ENCODE results near the gene ATP6V1G2. TPM values are rescaled to one million over a fixed set of nuclear protein-coding genes. Genes with fewer than 3 reads are reported as not detected.
"Not testable (repeated sequence)": the region's sequence is repeated elsewhere in the genome, so short reads cannot be mapped to it uniquely, and the experiment has no call there.

The ATP6V1G2 gene
- total RNA-seq, 1 donor from 2014 or later, result not detected

DNA sequence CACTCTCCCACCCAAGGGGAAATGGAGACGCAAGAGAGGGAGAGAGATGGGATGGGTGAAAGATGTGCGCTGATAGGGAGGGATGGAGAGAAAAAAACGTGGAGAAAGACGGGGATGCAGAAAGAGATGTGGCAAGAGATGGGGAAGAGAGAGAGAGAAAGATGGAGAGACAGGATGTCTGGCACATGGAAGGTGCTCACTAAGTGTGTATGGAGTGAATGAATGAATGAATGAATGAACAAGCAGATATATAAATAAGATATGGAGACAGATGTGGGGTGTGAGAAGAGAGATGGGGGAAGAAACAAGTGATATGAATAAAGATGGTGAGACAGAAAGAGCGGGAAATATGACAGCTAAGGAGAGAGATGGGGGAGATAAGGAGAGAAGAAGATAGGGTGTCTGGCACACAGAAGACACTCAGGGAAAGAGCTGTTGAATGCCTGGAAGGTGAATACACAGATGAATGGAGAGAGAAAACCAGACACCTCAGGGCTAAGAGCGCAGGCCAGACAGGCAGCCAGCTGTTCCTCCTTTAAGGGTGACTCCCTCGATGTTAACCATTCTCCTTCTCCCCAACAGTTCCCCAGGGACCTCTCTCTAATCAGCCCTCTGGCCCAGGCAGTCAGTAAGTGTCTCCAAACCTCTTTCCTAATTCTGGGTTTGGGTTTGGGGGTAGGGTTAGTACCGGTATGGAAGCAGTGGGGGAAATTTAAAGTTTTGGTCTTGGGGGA, 29.7 kb upstream of the ATP6V1G2 start:
- no peak for ATAC-seq

GRCh38 chr6:31575335-31575901, 29.0 kb upstream of the ATP6V1G2 start, which contains the start of gene TNF:
TSS of gene TNF (plus strand) at chr6:31575565. CDS start at chr6:31575742, 177 bp downstream.
- ATAC-seq, result peak; percentile 23

DNA sequence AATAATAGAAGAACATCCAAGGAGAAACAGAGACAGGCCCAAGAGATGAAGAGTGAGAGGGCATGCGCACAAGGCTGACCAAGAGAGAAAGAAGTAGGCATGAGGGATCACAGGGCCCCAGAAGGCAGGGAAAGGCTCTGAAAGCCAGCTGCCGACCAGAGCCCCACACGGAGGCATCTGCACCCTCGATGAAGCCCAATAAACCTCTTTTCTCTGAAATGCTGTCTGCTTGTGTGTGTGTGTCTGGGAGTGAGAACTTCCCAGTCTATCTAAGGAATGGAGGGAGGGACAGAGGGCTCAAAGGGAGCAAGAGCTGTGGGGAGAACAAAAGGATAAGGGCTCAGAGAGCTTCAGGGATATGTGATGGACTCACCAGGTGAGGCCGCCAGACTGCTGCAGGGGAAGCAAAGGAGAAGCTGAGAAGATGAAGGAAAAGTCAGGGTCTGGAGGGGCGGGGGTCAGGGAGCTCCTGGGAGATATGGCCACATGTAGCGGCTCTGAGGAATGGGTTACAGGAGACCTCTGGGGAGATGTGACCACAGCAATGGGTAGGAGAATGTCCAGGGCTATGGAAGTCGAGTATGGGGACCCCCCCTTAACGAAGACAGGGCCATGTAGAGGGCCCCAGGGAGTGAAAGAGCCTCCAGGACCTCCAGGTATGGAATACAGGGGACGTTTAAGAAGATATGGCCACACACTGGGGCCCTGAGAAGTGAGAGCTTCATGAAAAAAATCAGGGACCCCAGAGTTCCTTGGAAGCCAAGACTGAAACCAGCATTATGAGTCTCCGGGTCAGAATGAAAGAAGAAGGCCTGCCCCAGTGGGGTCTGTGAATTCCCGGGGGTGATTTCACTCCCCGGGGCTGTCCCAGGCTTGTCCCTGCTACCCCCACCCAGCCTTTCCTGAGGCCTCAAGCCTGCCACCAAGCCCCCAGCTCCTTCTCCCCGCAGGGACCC, 28.0 kb upstream of the ATP6V1G2 start:
- no peak for ATAC-seq

- no peak for ATAC-seq
These were observed 27.1 kb upstream of the ATP6V1G2 start for GRCh38 chr6:31573239-31574105.

GRCh38 chr6:31572041-31572911, 25.9 kb upstream of the ATP6V1G2 start, which contains the start of gene LTA:
TSS of gene LTA (plus strand) at chr6:31572289. CDS start at chr6:31572743, 454 bp downstream.
- peak; percentile 33 for ATAC-seq

- no peak for ATAC-seq
These were observed 23.6 kb upstream of the ATP6V1G2 start for GRCh38 chr6:31569861-31570536.

DNA sequence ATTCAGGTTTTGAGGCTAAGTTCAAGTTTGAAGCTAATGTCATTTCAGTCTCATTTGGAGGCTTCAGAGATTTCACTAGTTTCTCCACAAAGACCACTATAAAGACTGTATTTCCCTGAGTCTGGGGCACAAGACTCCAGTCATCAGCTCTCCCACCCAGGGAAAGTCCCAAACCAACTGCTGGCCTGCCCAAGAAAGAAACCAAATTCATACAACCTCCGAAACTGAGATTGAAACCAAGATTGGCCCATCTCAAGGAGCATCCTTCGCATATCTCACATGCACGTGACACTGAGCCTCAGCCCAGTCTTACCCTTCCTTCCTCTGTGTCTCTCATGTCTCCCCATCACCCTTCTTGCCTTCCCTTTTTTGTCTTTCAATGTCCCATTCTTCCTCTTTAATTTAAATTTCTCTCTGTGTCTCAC, 22.1 kb upstream of the ATP6V1G2 start:
- peak; percentile 31 for ATAC-seq

- ATAC-seq, result no peak
These were observed 21.3 kb upstream of the ATP6V1G2 start for GRCh38 chr6:31567531-31568370.

DNA sequence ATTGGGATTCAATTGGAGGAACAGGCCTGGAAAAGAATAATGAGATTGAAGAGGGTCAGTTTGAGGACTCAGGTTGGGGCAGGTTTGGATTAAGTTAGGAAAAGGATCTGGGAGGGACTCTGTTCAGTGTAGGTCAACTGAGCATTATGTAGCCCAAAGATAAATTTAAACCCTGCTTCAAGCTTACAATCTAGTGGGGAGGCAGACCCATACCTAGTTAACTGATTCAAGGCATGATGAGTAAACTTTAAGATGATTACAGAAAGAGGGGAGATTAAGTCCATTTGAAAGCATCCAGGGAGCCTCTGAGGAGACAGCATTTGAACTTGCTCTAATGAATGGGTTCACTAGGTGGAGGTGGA, 14.3 kb upstream of the ATP6V1G2 start:
- ATAC-seq, result no peak

DNA sequence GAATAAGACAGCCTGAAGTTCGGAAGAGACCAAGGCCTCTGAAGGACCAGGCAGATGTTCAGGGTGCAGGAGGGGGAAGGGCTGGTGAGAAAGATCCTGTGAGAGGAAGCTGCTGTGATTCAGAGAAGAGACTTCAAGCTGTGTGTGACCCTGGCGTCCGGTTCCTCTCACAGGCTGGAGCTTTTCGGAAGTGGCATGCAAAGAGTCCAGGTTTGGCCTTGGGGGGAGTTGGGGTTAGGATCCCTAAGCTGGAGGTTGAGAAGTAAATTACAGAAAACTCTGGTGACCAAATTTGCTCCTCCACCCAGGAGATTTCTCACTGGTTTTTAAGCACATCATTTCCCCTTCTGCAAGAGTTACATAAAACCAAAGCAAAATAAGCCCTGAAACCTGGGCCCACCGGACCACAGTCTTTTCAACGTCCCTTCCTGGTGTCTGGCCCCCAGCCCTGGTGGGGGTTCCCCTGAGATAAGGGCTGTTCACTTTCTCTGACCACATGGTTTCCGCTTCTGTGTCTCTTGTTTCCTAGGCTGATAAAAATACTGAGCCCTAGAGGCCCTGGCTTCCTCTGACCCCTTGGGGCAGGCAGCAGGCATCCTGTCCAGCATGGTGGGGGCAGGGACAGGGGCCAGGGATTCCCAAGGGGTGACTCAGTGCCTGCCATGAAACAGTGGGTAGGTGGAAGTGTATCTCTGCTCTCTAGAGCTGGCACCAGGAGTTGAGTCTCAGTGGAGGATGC, 13.7 kb upstream of the ATP6V1G2 start:
- ATAC-seq, result peak; percentile 66

DNA sequence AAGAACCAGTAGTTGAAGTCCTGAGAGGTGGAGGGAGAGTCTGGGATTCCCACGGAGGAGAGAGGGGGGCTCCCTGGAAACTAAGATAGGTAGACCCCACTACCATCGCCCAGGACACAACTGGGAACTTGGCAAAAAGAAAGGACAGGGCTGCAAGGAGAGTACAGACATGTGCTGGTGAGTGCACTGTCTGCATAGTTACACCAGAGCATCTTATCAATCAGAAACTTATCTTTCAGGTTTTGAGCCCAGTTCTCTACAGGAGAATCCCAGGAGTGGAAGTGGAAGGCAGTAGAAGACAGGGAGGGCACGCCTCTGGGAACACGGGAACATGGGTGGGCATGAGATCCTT, 13.2 kb upstream of the ATP6V1G2 start:
- no peak for ATAC-seq

DNA sequence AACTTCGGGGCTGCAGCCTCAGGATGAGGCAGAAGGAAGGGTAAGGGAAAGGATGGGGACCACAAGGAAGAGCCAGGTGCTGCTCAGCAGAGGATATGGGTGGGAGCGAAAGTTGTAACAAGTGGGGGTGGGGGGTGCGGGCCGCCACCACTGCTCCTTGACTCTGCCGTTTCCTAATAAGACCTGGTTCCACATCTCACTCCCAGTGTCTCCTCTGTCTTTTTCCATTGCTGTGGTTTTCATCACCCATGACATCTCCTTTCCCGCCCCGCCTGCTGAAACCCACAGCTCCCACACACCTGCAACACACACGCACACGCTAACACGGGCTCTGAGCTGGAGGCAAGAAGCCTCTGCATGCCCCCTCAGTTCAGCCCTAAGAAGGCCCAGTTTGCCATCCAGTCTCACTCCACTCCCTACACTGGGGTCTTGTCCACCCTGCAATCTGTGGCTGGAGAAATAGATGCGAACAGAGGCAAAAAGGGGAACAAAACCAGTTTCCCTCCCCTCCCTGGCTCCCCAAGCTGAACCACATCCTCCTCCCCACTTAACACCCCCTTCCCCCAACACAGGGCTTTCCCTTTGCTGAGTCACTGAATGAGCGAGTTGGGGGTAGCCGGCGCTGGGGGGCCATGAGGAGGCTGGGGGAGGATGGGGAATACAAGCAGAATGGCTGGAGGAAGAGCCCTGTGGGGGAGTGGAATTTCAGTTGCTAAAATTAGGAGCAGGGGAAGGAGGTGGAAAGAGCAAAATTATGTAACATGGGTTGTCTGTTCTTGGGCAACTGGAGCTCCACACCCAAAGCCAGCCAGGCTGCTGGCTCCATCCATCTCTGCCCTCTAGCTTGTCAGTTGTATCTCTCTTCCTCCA, 12.5 kb upstream of the ATP6V1G2 start:
- ATAC-seq, result peak; percentile 30

GRCh38 chr6:31558318-31558625, 11.9 kb upstream of the ATP6V1G2 start:
- no peak for ATAC-seq

DNA sequence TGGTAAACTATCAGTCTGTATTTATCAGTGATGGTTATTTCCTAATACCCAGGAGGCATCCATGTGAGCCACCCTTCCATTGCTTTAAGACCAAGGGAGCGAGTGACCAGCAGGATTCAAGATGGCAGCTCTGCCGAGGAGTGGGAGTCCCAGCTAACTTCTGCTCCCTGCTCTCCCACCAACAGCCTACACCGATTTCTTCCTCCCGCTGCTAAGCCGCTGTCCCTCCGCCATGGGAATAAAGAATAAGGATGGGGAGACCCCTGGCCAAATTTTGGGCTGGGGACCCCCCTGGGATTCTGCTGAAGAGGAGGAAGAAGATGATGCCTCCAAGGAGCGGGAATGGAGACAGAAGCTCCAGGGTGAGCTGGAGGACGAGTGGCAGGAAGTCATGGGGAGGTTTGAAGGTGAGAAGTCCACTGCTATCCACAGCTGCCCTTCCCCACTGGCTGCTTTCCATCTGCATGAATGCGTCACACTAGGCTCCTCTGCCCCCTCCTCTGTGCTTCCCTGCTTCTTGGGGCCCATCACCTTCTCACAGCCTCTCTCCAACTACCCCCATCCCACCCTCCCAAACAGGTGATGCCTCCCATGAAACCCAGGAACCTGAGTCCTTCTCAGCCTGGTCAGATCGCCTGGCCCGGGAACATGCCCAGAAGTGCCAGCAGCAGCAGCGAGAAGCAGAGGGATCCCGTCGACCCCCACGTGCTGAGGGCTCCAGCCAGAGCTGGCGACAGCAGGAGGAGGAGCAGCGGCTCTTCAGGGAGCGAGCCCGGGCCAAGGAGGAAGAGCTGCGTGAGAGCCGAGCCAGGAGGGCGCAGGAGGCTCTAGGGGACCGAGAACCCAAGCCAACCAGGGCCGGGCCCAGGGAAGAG, 11.3 kb upstream of the ATP6V1G2 start:
- ATAC-seq, result no peak

GRCh38 chr6:31556307-31556706, 9.9 kb upstream of the ATP6V1G2 start:
- ATAC-seq, result no peak

DNA sequence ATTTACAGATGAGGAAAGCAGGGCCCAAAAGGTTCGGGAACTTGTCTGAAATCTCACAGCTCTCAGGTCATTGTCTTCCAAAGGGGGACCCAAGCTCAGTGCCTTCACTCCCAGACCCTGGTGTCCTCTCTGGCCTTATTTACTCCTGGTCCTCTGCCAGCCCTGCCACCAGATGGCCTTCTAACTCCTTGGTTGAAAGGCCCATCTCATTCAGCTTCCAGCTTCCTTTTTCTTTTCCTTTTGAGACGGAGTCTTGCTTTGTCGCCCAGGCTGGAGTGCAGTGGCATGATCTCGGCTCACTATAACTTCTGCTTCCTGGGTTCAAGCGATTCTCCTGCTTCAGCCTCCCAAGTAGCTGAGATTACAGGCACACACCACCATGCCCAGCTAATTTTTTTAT, 5.0 kb upstream of the ATP6V1G2 start:
- not testable (repeated sequence) for ATAC-seq

GRCh38 chr6:31548544-31548873, 2.1 kb upstream of the ATP6V1G2 start:
- ATAC-seq, result no peak
